Measurements from ENCODE around the gene BACE2. TPM values are rescaled to one million over a fixed set of nuclear protein-coding genes. Genes with fewer than 3 reads are reported as not detected.

The BACE2 gene
- total RNA-seq, 1 donor: 8.1 TPM

GRCh38 chr21:41147979-41148355, 20.0 kb upstream of the BACE2 start:
- DNase-seq (ENCODE audit: low read depth in 2 of 3, low spot score in 2 of 3): no peak

- no peak for DNase-seq (ENCODE audit: low read depth in 2 of 3, low spot score in 2 of 3)
Measured at GRCh38 chr21:41148798-41149197, 19.2 kb upstream of the BACE2 start.

- peak in 1 of 3 donors; percentile 3 for DNase-seq (ENCODE audit: low read depth in 2 of 3, low spot score in 2 of 3)
Measured at GRCh38 chr21:41149199-41149598, 18.8 kb upstream of the BACE2 start.

- DNase-seq (ENCODE audit: low read depth in 2 of 3, low spot score in 2 of 3): no peak
Measured at GRCh38 chr21:41152147-41152546, 15.8 kb upstream of the BACE2 start.

- DNase-seq (ENCODE audit: low read depth in 2 of 3, low spot score in 2 of 3): no peak
Measured at GRCh38 chr21:41153443-41153842, 14.5 kb upstream of the BACE2 start.

GRCh38 chr21:41156142-41156541, 11.8 kb upstream of the BACE2 start:
- no peak for DNase-seq (ENCODE audit: low read depth in 2 of 3, low spot score in 2 of 3)

GRCh38 chr21:41158026-41158425, 9.9 kb upstream of the BACE2 start:
- DNase-seq (ENCODE audit: low read depth in 2 of 3, low spot score in 2 of 3): no peak

- no peak for DNase-seq (ENCODE audit: low read depth in 2 of 3, low spot score in 2 of 3)
Measured at GRCh38 chr21:41160036-41160435, 7.9 kb upstream of the BACE2 start.

- no peak for DNase-seq (ENCODE audit: low read depth in 2 of 3, low spot score in 2 of 3)
Measured at GRCh38 chr21:41161428-41161827, 6.5 kb upstream of the BACE2 start.

- DNase-seq (ENCODE audit: low read depth in 2 of 3, low spot score in 2 of 3): no peak
Measured at GRCh38 chr21:41162096-41162495, 5.9 kb upstream of the BACE2 start.

- no peak for DNase-seq (ENCODE audit: low read depth in 2 of 3, low spot score in 2 of 3)
Measured at GRCh38 chr21:41163091-41163490, 4.9 kb upstream of the BACE2 start.

- no peak for DNase-seq (ENCODE audit: low read depth in 2 of 3, low spot score in 2 of 3)
Measured at GRCh38 chr21:41164052-41164451, 3.9 kb upstream of the BACE2 start.

- DNase-seq (ENCODE audit: low read depth in 2 of 3, low spot score in 2 of 3): no peak
Measured at GRCh38 chr21:41164981-41165655, 2.8 kb upstream of the BACE2 start.

- no peak for DNase-seq (ENCODE audit: low read depth in 2 of 3, low spot score in 2 of 3)
Measured at GRCh38 chr21:41166884-41167283, 1.1 kb upstream of the BACE2 start.

GRCh38 chr21:41168391-41169257, 664 bp downstream of the BACE2 start:
- DNase-seq (ENCODE audit: low read depth in 2 of 3, low spot score in 2 of 3): peak in 2 of 3 donors; percentile 24 to 48

- no peak for DNase-seq (ENCODE audit: low read depth in 2 of 3, low spot score in 2 of 3)
Measured at GRCh38 chr21:41169258-41169576, 1.3 kb downstream of the BACE2 start.

- no peak for DNase-seq (ENCODE audit: low read depth in 2 of 3, low spot score in 2 of 3)
Measured at GRCh38 chr21:41169701-41170100, 1.7 kb downstream of the BACE2 start.

- peak in 2 of 3 donors; percentile 30 to 43 for DNase-seq (ENCODE audit: low read depth in 2 of 3, low spot score in 2 of 3)
Measured at GRCh38 chr21:41170442-41170841, 2.5 kb downstream of the BACE2 start.

GRCh38 chr21:41170859-41171609, 3.1 kb downstream of the BACE2 start:
- DNase-seq (ENCODE audit: low read depth in 2 of 3, low spot score in 2 of 3): no peak

- DNase-seq (ENCODE audit: low read depth in 2 of 3, low spot score in 2 of 3): no peak
Measured at GRCh38 chr21:41175080-41175479, 7.1 kb downstream of the BACE2 start.

- no peak for DNase-seq (ENCODE audit: low read depth in 2 of 3, low spot score in 2 of 3)
Measured at GRCh38 chr21:41176846-41177245, 8.9 kb downstream of the BACE2 start.

GRCh38 chr21:41180752-41181151, 12.8 kb downstream of the BACE2 start:
- DNase-seq (ENCODE audit: low read depth in 2 of 3, low spot score in 2 of 3): no peak

Measured in hematopoietic multipotent progenitor cell (in vitro differentiated cells).